Left ventricle myocardium inferior (tissue), 1 donor: Measurements from ENCODE around the gene RDH5. TPM values are rescaled to one million over a fixed set of nuclear protein-coding genes. Genes with fewer than 3 reads are reported as not detected.

Experiments used
- DNase-seq: peaks from one replicate; pipeline ENCODE4 v3.0.0-alpha.2; 2020
- H3K27ac ChIP-seq: fragments of 200-600 bp; replicated peaks from 2 replicates; pipeline ENCODE4 v1.8.0; 2021
- H3K27me3 ChIP-seq: fragments of 200-600 bp; 2 replicates; pipeline ENCODE4 v1.8.0; 2021; ENCODE audit warnings: low read depth
- H3K36me3 ChIP-seq: fragments of 200-600 bp; 2 replicates; pipeline ENCODE4 v1.8.0; 2021
- H3K4me1 ChIP-seq: fragments of 200-600 bp; 2 replicates; pipeline ENCODE4 v1.8.0; 2021
- H3K4me3 ChIP-seq: fragments of 200-600 bp; 2 replicates; pipeline ENCODE4 v1.8.0; 2021; ENCODE audit warnings: mild to moderate bottlenecking, moderate library complexity
- H3K9me3 ChIP-seq: fragments of 200-600 bp; replicated peaks from 2 replicates; pipeline ENCODE4 v1.8.0; 2021
- CTCF ChIP-seq: fragments of 200-600 bp; IDR thresholded peaks from 2 replicates; pipeline ENCODE4 v1.8.0; 2021; ENCODE audit warnings: antibody characterized with exemption, mild to moderate bottlenecking, borderline replicate concordance
- intact Hi-C: fragments of 100-400 bp; cut with micrococcal nuclease; formaldehyde crosslinking; loops from one replicate; pipeline ENCODE4 v1.11.0; 2022
- total RNA-seq: library from RNA; stranded (reverse); fragmentation: NEBNext Ultra II Directional; extraction: Animal tissue kit (Norgen Biotek cat#: 25700); gene quantifications from one replicate; pipeline ENCODE4 v1.2.1, GENCODE V29; 2021
- donor health status: DM: no; HTN: yes; CAD: no; lungs with severe emphysema.

RDH5 gene
- total RNA-seq, 1 donor from 2014 or later: 12.2 TPM

- Histone ChIP-seq H3K9me3 (no peaks in the 10 kb centered on the region), H3K4me3 (peak overlapping the region; percentile 77), H3K4me1 (peaks cover 55% of the 10 kb centered on the region), H3K36me3 (no peaks in the 10 kb centered on the region), H3K27me3 (no peaks in the 10 kb centered on the region), H3K27ac (peak overlapping the region; percentile 66)
- no peak for DNase-seq
- no peak for TF ChIP-seq CTCF
- intact Hi-C loops: loop anchor here (10.0 kb wide), 1 partner anchor 50 kb away; no protein-coding TSS in a partner anchor
Measured at GRCh38 chr12:55744340-55745030, 24.3 kb downstream of the RDH5 start.

- peak; percentile 28 for DNase-seq
- TF ChIP-seq CTCF: no peak
- H3K9me3 ChIP-seq: no peaks in the 10 kb centered on the region
- peak overlapping the region; percentile 77 for H3K4me3 ChIP-seq
- intact Hi-C loops: loop anchor here (10.0 kb wide), 1 partner anchor 49 kb away; no protein-coding TSS in a partner anchor
- H3K27ac ChIP-seq: peak overlapping the region; percentile 66
- H3K4me1 ChIP-seq: peaks cover 55% of the 10 kb centered on the region
- H3K36me3 ChIP-seq: no peaks in the 10 kb centered on the region
- H3K27me3 ChIP-seq: no peaks in the 10 kb centered on the region
Measured at GRCh38 chr12:55745361-55746173, 25.4 kb downstream of the RDH5 start.

- H3K4me3 ChIP-seq: peak overlapping the region; percentile 77
- H3K27ac ChIP-seq: peak overlapping the region; percentile 66
- DNase-seq: no peak
- H3K9me3 ChIP-seq: no peaks in the 10 kb centered on the region
- intact Hi-C loops: loop anchor here (10.0 kb wide), 1 partner anchor 48 kb away; no protein-coding TSS in a partner anchor
- peaks cover 55% of the 10 kb centered on the region for H3K4me1 ChIP-seq
- no peak for TF ChIP-seq CTCF
- no peaks in the 10 kb centered on the region for H3K27me3 ChIP-seq
- peaks cover 3% of the 10 kb centered on the region for H3K36me3 ChIP-seq
Measured at GRCh38 chr12:55746174-55746912, 26.1 kb downstream of the RDH5 start.

- no peak for DNase-seq
- H3K4me1 ChIP-seq: peaks cover 55% of the 10 kb centered on the region
- H3K4me3 ChIP-seq: no peak overlapping the region
- no peaks in the 10 kb centered on the region for H3K9me3 ChIP-seq
- no peak for TF ChIP-seq CTCF
- peaks cover 9% of the 10 kb centered on the region for H3K36me3 ChIP-seq
- no peaks in the 10 kb centered on the region for H3K27me3 ChIP-seq
- intact Hi-C loops: loop anchor here (10.0 kb wide), 1 partner anchor 48 kb away; no protein-coding TSS in a partner anchor
- no peak overlapping the region for H3K27ac ChIP-seq
Measured at GRCh38 chr12:55746913-55747231, 26.7 kb downstream of the RDH5 start.

- no peaks in the 10 kb centered on the region for H3K9me3 ChIP-seq
- H3K4me1 ChIP-seq: peaks cover 50% of the 10 kb centered on the region
- no peak for DNase-seq
- no peaks in the 10 kb centered on the region for H3K27me3 ChIP-seq
- H3K4me3 ChIP-seq: no peak overlapping the region
- intact Hi-C loops: loop anchor here (10.0 kb wide), 1 partner anchor 46 kb away; no protein-coding TSS in a partner anchor
- no peak for TF ChIP-seq CTCF
- H3K36me3 ChIP-seq: peaks cover 24% of the 10 kb centered on the region
- no peak overlapping the region for H3K27ac ChIP-seq
Measured at GRCh38 chr12:55748230-55748993, 28.2 kb downstream of the RDH5 start.
